Right forelimb (tissue), 1 donor: Measurements from ENCODE around the gene TRPT1.
"Not testable (repeated sequence)": the region's sequence is repeated elsewhere in the genome, so short reads cannot be mapped to it uniquely, and the experiment has no call there.

Experiments
- DNase-seq: peaks from one replicate; pipeline ENCODE4 v3.0.0-alpha.2; 2018

The TRPT1 gene

DNA sequence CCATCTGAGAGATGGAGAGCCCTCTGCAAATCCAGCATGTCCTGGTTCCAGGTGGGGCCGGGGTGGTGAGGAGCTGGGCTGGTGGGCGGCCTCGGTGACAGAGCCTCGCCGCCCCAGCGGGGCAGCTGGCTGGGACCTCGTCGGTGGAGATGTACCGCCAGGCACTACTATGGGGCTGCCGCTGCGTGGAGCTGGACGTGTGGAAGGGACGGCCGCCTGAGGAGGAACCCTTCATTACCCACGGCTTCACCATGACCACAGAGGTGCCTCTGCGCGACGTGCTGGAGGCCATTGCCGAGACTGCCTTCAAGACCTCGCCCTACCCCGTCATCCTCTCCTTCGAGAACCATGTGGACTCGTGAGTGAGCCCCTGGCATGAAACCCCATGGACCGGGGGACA, 32.4 kb upstream of the TRPT1 start:
- no peak for DNase-seq

DNA sequence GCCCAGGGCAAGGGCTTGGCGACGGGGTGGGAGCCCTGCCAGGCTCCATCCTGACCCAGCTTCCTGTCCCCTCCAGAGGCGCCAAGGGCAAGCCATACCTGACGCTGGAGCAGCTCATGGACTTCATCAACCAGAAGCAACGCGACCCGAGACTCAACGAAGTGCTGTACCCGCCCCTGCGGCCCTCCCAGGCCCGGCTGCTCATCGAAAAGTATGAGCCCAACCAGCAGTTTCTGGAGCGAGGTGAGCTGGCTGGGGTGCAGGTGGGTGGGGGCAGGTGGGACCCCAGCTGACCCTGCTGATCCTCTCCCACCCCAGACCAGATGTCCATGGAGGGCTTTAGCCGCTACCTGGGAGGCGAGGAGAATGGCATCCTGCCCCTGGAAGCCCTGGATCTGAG, 30.3 kb upstream of the TRPT1 start:
- DNase-seq: no peak

DNA sequence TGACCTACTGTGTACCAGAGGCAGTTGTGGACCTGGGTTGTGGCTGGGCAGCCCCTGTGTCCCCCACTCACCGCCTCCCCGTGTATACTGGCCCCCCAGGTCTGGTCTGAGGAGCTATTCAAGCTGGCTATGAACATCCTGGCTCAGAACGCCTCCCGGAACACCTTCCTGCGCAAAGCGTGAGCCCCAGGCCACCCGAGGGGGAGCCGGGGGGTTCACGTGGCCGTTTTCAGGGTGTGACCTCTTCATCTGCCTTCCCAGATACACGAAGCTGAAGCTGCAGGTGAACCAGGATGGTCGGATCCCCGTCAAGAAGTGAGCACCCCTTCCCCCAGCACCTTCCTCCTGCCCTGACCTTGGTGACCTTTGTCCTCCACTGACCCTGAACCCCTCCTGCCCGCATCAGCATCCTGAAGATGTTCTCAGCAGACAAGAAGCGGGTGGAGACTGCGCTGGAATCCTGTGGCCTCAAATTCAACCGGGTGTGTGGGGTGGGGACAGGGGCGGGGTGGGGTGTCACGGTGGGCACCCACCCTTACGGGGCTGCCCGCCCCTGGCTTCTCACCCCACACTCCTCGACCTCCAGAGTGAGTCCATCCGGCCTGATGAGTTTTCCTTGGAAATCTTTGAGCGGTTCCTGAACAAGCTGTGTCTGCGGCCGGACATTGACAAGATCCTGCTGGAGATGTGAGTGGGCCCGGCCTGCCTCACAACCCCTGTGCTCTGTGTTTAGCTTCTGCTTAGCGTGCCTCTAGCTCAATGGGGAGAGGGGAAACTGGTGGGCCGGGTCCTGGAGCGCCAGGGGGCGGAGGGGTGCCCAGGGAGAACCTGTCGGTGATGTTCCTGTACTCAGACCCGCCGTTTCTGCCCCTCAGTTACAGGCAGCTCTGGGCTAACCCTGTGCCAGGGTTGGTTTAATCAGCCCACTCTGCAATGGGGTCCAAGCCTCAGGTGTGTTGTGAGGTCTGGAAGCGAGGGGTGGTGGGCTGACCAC, 29.4 kb upstream of the TRPT1 start:
- DNase-seq: no peak

- DNase-seq: no peak
These were observed 28.3 kb upstream of the TRPT1 start for GRCh38 chr11:64254326-64254725.

- DNase-seq: no peak
These were observed 27.5 kb upstream of the TRPT1 start for GRCh38 chr11:64253481-64253880.

GRCh38 chr11:64253043-64253442, 27.1 kb upstream of the TRPT1 start:
- DNase-seq: no peak

- DNase-seq: no peak
These were observed 26.3 kb upstream of the TRPT1 start for GRCh38 chr11:64252003-64252872.

DNA sequence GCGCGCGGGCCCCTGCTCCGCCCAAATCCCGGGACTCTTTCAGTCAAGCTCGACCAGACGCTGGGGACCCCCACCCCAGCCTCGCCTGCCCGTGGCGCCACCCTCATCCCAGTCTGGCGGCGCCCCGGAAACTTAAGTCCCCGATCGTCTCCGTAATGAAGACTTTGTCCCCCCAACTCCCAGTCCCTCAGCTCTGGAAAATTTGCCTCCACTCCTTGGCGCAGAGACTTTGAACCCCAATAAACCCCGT, 25.7 kb upstream of the TRPT1 start:
- no peak for DNase-seq

- DNase-seq: peak; percentile 82
These were observed 25.2 kb upstream of the TRPT1 start, which contains the start of gene PLCB3 for GRCh38 chr11:64251016-64251752. TSS of gene PLCB3 (plus strand) at chr11:64251530. CDS start at chr11:64251650, 120 bp downstream.

DNA sequence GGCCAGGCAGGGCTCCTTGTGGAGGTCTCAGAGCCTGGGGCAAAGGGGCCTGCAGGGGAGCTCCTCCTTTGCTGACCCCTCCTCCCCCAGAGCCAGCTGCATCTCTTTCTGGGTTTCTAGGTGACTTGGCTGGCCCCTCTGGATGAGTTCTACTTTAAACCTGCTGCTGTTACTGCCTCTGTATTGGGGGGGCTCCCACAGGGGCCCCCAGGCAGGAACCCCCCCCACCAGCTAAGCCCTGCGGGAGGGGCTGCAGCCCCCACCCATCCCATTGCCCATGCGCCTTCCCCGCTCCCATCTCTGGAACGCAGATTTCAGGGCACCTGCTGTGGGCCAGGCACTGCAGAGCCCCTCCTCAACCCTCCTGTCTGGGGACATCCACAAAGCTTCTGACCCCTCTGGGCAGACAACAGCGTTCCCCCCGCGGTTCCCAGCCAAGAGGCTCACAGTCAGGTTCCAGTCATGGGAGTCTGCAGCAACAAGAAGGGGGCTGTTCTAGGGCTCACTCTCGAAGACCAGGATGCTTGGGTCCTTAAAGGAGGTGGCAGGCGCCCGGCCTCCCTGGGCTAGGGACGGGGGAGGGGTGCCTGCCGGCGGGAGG, 24.5 kb upstream of the TRPT1 start:
- no peak for DNase-seq

DNA sequence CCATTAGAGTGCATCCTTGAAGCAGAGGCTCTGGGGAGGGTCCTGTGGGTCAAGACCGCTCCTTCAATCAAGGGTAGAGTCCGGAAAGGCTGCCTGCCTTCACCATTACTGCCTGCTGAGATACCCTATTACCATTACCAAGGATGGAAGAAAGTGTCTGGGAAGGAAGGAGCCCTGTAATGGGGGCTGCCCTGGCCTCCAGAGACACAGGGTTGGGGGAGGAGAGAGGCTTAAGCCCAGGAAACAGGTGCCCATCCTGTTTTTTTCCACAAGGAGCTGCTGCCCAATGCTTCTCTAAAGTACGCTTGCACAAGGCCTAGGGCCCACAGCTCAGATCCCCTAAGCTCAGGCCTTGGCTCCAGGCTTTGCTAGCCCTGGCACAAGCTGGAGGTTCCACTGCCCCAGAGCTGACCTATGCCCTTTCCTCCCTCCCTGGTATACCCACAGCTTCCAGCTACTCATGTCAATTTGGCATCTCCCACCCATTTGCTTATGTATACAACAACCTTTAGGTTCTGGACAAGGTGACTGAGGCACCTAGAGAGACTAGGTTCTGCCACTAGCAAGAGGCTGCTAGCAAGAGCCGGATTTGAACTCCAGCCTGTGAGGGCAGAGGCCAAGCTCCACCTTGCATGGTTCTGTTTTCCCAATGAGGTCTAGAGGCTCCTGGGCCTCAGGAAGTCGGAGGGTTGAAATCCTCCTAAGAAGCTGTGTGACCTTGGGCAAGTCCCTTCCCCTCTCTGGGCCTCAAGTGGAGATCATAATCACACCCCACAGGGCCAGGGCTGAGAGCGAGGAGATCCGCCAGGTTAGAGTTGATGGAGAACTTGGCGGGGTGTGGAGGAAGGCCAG, 23.8 kb upstream of the TRPT1 start:
- DNase-seq: no peak

GRCh38 chr11:64249038-64249437, 23.1 kb upstream of the TRPT1 start:
- DNase-seq: no peak

- DNase-seq: no peak
These were observed 22.6 kb upstream of the TRPT1 start for GRCh38 chr11:64248578-64248977.

DNA sequence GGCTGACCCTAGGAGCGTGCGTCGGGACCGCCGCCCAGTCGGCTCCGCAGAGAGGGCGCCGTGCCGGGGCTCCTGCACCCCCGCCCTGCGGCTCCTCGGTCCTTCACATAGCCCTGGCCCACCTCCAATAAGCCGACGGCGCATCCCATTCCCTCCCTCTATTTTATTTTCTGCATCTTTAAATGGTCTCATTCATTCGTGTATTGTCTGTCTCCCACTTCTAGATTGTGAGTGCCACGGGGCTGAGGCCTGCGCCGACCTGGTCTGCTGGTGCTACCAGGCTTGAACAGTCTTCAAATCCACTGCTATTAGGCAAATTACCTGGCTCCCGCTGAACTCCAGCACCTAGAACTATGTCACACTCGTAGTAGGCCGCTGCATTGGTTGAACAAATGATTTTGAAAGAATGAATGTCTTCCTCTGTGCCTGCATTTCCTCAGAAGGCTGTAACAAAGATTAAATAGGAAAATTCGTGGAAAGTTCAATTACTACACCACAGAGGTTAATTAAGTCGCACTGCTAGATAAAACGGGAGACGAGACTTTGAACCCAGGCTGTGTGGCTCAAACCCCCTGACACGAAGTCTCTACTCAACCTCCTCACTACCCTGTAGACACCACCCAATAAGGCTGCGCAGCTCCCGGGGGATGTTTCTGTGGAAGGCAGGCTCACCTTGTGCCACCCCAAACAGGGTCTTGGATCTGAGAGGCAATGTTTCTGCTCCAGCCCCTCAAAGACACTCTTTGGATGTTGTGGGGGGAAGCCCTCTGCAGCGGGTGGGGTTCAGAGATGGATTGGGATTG, 21.9 kb upstream of the TRPT1 start:
- DNase-seq: no peak

DNA sequence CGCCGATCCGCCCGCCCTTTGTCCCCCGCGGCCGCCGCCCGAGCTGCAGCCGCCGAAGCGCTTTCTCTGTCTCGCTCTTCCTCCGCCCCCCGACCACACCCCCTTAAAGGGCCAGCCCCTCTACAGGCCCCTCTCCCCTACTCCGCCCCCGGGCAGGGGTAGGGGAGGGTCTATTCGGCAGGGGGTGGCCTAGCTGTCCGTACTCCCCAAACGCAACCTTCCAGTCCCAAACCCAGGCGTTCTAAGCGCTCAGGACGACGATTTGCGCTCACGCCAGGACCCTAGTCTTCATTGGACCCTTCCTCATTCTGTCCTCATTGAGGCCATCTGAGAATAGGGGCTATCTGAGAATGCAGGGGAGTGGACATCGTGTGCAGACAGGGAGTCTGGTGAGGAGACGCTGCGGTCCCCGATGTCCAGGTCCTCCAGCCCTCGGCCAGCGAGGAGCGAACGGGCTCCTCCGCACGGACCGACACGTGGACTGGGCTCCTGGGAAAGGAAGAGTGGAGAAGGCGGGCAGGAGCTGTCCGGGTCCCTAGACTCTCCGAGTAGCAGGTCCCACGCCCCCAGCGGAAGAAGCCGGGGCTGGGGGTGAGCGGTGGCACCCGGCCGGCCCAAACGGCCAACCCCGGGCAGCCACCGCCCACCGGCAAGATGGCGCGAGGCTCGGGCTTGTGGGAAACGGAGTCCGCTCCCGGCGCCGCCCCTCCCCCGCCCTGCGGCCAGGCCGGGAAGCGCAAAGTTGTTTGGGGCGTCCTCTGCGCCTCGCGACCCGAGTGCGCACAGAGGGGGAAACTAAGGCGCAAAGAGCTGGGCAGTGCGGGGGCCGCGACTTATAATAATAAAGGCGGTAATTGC, 21.1 kb upstream of the TRPT1 start, which contains the start of gene PPP1R14B:
Gene PPP1R14B, minus strand, starts transcription at position 73 of the 858 bp plus-strand sequence. CDS start 270 bp downstream, outside the sequence.
- DNase-seq: peak; percentile 92

GRCh38 chr11:64246621-64246870, 20.6 kb upstream of the TRPT1 start:
- not testable (repeated sequence) for DNase-seq

- DNase-seq: peak; percentile 78
These were observed 20.0 kb upstream of the TRPT1 start for GRCh38 chr11:64245797-64246620.

DNA sequence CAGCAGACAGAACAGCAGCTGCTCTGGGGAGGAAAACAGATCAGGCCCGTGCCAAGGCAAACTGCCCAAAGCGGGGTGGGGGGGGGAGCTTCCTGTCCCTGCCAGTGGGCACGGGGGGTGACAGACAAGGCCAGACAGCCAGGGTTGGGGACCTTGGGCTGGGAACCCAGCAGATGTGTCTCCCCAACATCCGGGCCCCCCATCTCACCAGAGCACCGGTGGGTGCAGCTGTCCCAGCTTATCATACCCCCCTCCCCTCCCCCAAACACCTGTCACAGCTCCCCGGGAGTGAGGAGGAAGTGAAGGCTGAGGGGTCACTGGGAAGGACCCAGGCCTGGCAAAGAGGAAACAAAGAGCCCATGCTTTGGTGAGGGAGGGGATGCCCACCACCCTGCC, 19.4 kb upstream of the TRPT1 start:
- peak; percentile 78 for DNase-seq

DNA sequence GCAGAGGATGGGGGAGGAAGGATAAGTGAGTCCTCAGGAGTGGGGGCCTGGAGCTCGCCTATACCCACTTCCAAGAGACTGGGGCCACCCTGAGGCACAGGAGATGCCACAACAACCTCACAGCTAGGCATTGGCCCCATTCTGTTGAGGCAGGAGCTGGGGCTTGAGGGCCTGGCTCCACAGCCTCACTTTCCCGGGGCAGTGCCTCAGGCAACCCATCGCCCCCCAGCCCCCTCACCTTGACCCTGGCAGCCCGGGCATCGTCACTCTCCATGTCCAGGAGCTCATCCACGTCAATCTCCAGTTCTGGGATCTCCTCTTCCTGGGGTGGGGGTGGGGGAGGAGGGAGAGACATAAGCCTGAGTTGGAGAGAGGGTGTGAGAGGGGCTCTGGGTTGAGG, 19.0 kb upstream of the TRPT1 start:
- DNase-seq: no peak
